NOMO-1 treated with DMSO at 0.1 percent for 48 hours (cell line): Measurements from ENCODE around the gene RUNX1.
"Not testable (repeated sequence)": the region's sequence is repeated elsewhere in the genome, so short reads cannot be mapped to it uniquely, and the experiment has no call there.

ENCODE experiments used
- DNase-seq: peaks from one replicate; lab custom pipeline; 2025; ENCODE audit not compliant: unreplicated experiment; lab: John Stamatoyannopoulos, UW

RUNX1 gene

DNA sequence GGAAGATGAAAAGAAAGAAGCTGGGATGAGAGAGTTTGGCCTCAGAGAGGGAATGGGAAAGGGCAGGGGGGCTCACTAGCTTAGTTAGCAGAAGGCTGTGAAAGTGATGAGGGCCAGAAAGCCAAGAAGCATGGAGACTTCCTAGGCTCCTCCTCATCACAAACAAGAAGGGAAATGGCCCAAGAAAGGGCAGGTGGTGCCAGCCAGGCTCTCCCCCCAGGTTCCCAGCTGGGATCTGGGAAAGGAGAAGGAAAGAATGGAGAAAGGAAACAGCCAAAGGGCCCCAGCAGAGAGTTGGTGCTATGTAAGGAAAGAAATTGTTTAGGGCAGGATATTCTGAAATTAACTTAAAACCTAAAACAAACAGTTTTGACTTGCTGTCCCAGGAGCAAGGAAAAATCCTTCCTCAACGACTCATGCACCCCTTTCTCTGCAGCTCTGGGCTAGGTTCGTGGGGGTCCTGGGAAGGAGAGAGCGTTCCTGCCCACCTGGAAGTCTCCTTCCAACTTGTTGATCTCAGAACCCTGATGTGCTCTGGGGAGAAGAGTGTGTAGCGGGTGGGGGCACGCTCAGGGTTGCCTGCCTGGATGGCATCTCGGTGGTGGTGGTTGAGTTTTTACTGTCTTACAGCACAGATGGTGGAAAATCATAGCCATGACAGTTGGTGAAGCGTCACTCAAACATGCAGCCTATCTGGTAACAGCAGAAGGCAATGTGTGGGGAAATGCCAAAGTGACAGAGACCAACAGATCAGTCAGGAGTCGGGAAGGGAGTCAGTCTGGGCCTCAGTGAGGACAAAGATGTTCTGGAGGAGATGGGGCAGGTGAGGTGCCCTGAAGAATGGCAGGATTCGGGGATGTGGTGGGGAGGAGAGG lies 233.0 kb downstream of the RUNX1 start:
- no peak for DNase-seq

DNA sequence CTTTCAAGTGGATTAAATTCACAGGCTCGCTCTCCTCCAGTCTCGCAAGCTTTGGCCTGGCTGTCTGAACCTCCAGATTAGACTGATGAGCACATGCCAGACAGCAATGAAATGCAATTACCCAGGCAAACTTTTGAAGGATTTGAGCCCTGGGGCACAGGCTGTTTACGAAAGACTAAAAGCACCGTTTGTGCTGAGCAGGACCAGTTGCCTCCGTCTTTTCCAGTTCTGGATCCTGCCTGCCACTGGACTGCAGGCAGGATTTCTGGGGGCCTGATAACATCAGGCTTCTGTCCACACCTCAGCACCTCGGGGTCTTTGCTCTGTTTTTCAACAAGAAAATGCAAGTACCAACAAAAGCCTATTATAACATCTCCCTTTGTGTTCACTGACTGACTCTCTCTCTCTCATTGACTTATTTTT lies 234.6 kb downstream of the RUNX1 start:
- DNase-seq: no peak

DNA sequence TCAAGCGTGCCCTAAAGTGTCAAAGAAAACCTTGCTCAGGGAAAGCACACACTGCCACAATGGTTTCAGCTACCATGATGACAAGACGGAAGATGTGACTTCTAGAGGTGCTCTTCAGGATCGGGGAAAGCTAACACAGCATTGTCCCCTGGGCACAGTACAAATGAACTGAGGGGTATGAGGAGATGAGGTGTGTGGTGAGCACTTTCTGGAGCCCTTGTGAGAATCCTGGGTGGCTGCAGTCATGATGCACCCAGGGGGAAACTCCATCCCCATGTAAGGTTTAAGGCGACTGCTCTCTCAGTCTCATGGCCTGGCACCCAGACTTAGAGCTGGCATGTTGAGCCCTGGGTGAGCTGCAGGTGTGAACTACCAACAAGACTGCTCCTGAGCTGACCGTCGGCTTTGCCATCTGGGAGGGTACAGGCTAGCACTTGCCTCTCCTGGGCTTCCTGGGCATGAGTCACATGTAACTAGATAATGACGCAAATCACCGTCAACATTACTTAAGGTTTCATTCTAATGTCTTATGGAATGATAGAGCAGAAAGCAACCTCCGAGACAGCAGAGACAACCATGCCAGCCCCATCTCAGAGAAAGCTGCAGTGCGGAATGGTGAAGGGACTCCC lies 235.7 kb downstream of the RUNX1 start:
- DNase-seq: no peak

DNA sequence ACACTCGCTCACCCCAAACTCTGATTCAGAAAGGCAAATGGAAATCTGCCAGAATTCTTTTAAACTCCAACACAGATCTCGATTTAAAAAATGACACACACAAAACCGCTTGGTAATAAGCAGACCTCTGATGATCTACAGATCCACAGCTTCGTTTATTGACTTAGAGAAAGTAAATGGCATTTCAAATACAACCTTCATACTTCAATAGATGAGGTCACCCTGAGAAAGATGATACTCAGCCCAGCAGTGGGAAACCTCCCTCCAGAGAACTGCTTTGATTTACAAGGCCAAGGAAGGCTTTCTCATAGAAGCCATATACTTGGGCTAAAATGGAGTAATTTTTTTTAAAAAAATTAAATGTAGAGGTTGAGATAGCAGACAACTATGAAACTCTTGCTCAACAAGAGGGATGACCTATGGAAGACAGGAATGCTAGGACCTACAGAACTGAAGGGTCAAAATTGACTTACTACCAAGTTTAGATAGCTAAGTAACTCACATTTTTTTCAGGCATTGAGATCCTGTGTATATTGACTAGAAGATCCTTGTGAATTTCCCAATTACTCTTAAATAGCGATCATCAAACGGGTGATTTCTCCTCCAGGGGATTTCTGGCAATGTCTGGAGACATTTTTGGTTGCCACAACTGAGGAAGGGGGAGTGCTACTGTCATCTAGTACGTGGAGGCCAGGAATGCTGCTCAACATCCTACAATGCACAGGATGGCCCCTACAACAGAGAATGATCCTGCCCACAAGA lies 236.4 kb downstream of the RUNX1 start:
- DNase-seq: no peak

DNA sequence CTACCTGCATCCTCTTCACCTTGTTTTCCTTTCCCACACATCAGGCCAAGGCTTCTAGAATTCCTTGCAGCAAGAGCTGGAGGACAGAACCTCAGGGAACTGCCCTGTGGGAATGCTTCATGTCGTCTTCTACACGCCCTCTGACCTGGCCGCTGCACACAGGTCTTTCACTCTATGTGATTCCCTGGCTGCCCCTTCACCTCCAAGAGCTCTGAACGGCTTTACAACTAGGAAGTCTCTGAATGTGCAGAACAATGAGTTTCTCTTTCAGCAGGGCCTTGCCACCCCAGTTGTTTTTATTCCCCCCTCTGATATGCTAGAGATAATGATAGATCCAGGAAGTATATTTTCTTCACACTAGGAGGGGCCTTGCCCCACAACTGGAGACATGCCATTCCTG lies 237.7 kb downstream of the RUNX1 start:
- DNase-seq: no peak

DNA sequence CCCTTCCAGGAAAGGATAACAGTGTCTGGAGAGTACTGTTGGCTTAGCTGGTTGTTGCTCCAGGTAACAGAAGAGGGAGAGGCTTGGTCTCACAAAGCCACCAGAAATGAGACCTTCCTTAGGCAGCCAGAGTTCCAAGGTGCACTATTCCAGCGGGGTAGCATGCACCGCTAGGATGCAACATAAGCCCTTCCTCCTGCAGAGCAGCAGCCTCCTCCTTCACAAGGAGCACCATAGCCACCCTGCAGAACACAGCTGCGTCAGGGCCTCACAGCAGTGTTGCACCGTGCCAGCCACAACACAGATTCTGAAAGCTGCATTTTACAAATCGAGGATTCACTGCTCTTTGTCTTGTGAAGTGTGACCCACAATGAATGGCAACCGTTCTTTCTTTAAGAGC lies 238.3 kb downstream of the RUNX1 start:
- no peak for DNase-seq

DNA sequence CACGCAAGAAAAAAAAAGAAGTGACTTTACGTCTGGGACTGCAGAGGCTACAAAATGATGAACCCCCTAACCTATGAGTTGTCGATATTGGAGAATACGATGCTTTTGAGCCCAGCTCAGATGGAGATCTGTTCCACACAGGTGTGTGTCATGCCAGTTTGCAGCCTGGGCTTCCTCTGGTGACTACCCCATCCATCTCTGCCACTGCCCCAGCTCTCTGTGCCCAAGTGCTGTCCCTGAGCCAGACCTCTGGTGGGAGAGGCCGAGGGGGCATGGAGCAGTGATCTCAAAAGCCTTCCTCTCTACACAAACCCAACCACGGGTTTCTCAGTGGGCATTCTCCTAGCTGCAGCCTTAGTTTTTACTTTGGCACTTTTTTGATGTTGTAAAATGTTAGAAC lies 239.3 kb downstream of the RUNX1 start:
- no peak for DNase-seq

DNA sequence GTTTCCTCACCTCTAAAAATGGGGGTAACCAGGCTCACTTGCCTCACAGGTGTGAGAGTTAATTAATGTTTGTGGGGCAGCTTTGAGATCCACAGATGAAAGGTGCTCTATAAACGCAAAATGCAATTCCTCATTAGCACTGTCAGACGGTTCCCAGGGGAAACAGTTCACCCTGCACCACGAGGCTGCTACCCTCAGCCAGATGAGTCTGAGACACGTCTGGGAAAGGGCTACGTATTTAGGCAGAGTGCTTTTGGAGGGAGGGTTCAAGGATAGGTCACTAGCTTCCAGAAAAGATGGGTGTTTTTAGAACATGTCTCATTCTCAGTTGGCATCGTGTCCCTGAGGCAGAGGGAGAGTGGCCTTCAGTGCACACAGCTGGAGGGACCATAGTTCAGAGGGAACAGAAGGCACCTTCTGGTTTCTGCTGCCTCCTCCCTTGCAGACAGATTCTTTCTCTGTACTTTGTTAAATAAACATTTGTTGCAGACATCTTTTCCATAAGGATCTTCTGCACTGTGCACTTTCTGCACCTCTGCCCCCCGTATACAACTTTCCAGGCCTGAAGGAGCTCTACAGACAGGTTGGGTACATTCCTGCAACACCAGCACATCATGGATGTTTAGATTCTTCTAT lies 240.4 kb downstream of the RUNX1 start:
- DNase-seq: no peak

DNA sequence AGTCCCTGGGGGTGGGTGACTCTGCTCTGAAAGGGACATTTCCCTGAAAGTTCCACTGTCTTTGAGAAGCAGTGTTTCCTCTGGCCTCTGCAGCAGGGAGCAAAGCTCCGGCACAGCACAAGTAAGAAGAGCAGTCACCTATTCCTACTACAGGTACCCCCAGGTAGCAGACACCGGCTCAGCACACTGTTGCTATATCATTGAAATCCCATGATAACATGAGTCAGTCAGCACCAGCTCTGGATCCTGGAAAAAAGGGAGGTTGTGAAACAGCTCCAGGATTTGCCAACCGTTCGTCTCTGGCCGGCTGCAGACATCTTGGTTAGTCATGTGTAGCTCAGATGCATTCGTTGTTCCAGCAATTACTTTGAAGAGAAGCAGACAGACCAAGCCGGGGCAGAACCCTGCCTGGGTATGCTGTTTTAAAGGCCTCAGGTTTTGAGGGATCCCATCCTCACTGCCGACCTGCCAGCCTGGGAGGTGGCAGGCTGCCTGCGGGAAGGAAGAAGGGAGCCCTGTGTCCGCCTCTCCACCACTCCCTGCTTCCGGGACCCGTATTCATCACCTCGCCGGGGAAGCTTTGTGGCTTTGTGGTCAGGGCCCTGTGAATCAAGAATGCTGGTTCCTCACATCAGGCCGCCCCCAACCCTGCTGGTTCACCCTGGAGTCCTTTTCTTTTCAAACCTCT lies 241.1 kb downstream of the RUNX1 start:
- DNase-seq: no peak

DNA sequence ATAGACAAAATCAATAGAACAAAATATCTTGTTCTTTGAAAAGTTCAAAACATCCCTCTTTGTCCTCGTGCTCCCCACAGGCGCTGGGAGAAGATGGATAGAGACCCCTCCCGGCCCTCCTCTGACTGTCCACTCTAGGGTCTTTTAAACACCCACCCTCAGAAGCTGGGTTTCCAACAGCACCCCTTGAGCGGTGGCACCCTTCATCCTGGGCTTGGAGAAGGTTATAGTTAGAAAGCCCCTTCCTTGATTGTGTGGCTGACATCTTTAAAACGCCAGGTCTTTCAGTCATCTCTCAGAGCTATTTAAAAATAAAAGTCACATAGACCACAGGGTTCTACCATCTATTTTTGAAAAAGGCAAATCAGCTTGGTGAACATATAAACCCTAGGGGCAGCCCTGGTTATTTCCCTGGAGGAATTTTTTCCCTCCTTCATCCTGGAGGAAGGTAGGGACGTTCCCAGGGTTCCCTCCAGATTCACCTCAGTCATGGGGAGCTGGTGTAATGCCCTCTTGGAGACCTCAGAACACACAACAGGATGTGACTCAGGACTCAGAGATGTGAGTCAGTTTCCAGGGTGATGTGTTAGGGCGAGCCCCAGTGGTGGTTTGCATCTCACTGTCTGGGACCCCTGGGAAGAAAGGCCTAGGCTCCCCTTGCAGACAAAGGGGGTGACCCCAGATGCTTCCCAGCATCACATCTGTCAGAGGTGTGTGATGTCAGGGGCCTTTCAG lies 241.8 kb downstream of the RUNX1 start:
- DNase-seq: no peak

DNA sequence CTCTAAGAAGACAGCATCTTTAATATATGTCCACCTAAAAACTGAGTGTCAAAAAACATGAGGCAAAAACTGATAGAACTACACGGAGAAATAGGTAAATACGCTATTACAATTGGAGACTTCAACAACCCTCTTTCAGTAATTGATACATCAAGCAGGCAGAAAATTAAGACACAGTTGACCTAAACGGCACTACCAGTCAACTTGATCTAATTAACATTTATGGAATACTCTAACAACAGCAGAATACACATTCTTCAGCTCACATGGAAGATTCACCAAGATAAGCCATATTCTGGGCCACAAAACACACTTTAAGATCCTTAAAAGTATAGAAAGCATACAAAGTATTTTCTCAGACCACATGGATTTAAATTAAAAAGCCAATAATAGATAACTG lies 242.7 kb downstream of the RUNX1 start:
- no peak for DNase-seq

DNA sequence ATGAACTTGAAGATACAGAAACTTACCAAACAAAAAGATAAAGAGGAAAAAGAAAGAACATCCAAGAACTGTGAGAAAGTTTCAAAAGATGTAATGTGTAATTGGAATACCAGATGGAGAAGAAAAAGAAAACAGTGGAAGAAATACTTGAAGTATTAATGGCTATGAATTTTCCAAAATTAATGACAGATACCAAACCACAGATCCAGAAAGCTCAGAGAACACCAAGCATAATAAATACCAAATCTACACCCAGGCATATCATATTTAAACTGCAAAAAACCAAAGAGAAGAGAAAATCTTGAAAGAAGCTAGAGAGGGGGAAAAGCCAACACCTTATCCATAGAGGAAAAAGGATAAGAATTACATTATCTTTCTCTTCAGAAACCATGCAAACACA lies 243.9 kb downstream of the RUNX1 start:
- no peak for DNase-seq

DNA sequence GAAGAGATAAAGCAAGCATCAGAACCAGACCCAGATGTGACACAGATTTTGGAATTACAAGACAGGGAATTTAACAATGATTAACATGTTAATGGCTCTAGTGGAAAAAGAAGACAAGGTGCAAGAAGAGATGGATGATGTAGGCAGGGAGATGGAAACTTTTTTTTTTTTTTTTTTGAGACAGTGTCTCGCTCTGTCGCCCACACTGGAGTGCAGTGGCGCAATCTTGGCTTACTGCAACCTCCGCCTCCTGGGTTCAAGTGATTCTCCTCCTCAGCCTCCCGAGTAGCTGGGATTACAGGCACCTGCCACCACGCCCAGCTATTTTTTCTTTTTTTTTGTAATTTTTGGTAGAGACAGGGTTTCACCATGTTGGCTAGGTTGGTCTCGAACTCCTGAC lies 244.5 kb downstream of the RUNX1 start:
- not testable (repeated sequence) for DNase-seq

DNA sequence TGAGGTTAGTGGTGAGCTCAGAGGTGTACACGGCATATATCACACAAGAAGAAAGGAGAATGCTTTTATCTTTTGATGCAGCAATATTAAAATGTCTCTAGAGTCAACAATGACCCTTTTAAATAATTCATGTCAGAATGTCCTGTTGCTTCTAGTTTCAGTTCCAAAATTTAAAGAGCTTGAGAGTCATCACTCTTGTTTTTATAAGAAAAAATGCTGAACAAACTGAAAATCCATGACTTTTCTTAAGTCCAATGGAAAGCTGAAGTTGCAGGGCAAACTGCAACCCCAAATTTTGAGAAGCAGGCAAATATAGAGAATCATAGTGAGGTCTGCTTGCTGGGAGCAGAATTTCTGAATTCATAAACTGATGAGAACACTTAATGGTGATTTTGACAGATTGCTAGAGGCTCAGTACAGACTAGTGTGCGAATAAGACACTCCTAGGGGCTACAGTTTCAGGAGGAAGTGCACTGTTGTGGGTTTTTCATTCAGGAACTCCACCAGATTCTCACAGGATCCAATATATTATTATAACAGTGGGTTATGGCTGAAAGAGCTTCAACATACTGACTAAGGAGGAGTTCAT lies 245.2 kb downstream of the RUNX1 start:
- DNase-seq: peak; percentile 16

DNA sequence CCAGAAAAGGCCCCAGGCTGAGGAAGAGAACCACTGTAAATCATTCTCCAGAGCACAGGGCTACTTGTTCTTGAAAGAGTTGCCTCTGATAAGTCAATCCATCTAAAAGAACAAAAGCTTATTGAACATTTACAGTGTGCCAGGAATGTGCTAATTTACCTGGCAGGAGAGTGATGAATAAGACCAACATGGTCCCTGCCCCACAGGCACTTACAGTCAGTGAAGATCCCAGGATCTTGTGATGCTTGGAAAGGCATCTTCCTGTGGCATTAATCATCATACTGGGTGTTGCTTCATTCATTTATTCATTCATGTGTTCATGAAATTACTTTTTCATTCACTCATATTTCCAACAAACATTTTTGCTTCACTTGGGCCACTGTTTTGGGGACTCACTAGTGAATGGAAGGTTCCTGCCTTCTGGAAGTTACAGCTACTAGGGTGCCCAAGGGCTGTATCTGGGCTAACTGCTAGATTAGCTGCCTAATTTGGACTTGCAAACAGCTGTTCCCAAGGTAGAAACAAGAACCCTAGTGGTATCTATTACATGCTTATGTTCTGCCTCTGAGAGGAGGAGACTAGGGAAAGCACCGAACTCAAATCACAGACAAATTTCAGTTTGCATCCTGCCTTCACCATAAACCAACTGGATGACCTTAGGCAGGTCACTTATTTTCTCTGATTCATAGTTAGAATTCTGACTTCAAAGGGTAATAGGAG lies 246.8 kb downstream of the RUNX1 start:
- no peak for DNase-seq

DNA sequence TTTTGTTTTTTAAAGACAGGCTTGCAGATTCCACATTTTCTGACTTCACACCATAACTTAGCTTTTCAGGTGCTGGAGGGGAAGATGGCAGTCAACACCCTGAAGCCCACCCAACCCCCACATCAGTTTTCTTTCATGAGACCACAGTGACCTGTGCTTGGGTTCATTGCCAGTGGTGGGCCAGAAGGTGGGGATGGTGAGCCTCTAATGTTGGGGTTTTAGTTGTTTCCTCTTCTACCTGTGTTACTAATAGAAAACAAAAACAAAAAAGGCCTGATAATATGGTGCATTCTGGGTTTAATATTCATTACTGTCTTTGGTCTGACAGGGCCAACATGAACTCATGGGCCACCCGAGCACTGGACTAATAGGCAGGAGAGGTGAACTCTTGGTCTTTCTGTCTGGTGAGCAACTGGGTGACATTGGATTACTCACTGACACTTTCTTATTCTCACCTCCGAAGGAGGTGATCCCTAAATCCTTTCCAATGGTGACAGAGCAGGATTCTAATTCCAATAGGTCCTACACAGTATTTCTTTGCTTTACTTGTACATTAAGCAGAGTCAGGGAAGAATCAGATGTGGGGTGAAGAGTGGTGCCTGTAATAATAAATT lies 247.5 kb downstream of the RUNX1 start:
- DNase-seq: no peak

DNA sequence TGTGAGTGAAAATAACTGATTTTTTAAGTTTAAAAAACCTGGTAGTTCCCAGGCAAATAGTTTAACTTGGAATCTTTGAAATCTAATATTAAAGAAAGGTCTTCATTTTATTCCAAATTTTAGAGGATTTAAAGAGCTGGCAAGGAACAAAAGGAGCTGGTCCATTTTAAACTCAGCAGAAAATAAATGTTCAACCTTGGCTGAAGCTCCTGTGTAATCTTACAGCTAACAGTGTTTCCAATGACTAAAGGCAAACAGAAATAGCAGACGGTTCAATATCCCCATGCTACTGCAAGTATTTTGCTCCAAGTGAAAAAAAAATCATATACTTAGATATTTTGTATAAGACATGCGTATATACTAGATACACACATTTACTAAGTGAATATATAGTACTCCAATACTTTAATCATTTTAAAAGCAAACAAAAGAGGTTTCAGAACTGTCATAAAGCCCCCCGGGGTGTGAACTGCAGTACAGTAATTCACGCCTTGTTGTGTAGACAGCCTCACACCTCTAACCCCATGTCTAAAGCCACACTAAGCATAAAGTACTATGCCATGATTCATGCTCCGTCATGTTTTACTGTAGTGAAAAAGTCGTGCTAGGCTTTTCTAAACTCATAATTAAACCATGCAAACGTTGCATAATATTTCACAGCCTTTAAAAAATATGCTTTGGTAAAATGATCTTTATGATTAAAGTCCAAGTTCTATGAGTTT lies 248.1 kb downstream of the RUNX1 start:
- DNase-seq: no peak

DNA sequence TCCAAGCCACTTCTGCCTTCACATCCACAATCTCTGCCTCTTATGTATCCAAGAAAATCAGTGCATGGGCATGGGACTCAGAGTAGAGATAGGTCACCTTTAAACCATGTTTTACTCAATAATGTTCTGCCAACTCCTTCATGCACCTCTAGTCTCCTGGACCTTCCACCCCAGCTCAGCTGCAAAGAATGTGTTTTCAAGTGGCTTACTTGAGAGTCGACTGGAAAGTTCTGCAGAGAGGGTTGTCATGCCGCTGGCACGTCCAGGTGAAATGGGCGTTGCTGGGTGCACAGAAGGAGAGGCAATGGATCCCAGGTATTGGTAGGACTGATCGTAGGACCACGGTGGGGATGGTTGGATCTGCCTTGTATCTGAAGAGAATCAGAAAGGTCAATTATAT lies 250.0 kb downstream of the RUNX1 start:
- no peak for DNase-seq
